ENCODE data around the gene PCDH10. TPM values are rescaled to one million over a fixed set of nuclear protein-coding genes. Genes with fewer than 3 reads are reported as not detected.

Gene PCDH10
- total RNA-seq, 2 donors from 2014 or later = not detected

DNA sequence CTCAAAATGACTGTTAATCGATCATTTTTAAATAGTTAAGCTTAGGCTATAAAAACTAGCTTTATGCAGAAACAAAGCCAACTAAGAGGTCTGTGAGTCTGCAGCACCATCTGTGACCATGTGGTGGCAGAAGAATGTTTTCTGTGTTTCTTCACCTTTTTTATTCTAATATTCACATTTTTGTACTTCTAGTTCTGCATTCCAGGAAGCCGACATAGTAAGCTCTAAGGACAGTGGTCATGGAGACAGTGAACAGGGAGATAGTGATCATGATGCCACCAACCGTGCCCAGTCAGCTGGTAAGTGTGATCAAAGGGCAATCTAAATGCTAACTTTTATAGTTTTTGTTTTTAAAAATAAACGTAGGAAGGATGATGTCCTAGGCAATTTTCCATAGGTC lies 5.6 kb downstream of the PCDH10 start:
- ATAC-seq (replicated peaks in 1 of 2) (no peak), DNase-seq (no peak)
- no peaks in the 10 kb centered on the region for H3K9me3 Mint-ChIP-seq
- H3K4me3 Mint-ChIP-seq = no peak overlapping the region
- H3K36me3 Mint-ChIP-seq (ENCODE audit: insufficient read depth in 2 of 2) = peaks cover 2 to 5% of the 10 kb centered on the region in 2 donors
- no peak overlapping the region for H3K27ac Mint-ChIP-seq
- peaks cover 37% of the 10 kb centered on the region for H3K27me3 Mint-ChIP-seq (ENCODE audit: low read depth)
- H3K4me1 Mint-ChIP-seq (ENCODE audit: low read depth) = peaks cover 9% of the 10 kb centered on the region

DNA sequence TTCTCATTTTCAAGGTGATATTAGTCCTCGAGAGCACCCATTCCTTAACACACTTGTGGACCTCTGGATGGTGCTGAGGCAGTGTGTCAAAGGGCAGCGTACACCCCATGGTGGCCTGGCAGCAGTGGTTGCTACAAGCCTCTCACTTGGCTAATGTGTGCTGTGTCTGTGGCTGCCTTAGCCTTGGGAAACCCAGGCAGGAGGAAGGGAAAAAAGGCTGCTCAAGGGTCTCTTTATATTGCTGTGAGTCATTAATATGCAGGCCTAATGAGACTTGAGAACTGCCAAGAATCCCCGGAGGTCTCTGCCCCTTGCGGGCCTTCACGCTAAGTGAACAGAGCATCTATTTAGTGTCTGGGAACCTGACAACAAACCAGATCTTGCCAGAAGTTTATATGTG lies 7.0 kb downstream of the PCDH10 start:
- Mint-ChIP-seq H3K4me3 (no peak overlapping the region), H3K27ac (no peak overlapping the region), H3K4me1 (ENCODE audit: low read depth) (peaks cover 9% of the 10 kb centered on the region), H3K36me3 (ENCODE audit: insufficient read depth in 2 of 2) (peaks cover 2 to 5% of the 10 kb centered on the region in 2 donors), H3K9me3 (no peaks in the 10 kb centered on the region), H3K27me3 (ENCODE audit: low read depth) (peaks cover 24% of the 10 kb centered on the region)
- DNase-seq (no peak), ATAC-seq (replicated peaks in 1 of 2) (no peak)

- H3K27ac Mint-ChIP-seq = no peak overlapping the region
- H3K36me3 Mint-ChIP-seq (ENCODE audit: insufficient read depth in 2 of 2) = peaks cover 2 to 5% of the 10 kb centered on the region in 2 donors
- ATAC-seq (replicated peaks in 1 of 2) (no peak), DNase-seq (no peak)
- H3K4me3 Mint-ChIP-seq = no peak overlapping the region
- peaks cover 20% of the 10 kb centered on the region for H3K27me3 Mint-ChIP-seq (ENCODE audit: low read depth)
- no peaks in the 10 kb centered on the region for H3K9me3 Mint-ChIP-seq
- H3K4me1 Mint-ChIP-seq (ENCODE audit: low read depth) = peaks cover 9% of the 10 kb centered on the region
Observed at GRCh38 chr4:133156556-133156955, 7.5 kb downstream of the PCDH10 start.

DNA sequence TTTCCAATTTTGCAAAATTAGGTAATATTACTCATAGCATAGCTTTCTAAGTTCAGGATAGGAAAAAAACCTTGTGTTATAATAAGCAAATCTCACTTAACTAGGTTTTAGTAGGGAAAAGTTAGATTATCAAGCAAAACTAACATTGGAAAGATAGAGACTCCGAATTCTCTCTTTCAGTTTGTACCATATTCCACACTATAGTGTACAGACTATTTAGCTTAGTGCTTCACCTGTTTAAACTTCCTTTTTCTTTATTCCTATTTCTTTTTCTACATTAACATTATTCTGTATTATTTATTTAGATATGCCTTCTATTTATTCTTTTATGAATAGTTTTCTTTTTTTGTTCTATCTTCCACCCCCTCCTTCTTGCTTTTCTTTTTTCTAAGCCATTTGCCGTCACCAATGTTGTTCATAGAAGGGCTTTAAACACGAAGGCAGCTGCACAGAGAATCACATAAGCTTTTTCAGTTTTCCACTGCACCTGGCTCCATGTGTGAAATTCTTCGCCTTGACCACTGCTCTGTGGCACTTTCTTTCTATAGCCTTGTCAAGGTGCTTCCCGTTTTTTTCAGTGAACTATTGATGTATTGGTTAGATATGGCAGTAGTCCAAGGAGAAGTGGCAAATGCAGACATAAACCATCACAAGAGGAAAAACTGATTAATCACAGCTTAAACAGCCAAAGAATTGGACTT lies 8.5 kb downstream of the PCDH10 start:
- H3K4me1 Mint-ChIP-seq (ENCODE audit: low read depth) = peaks cover 5% of the 10 kb centered on the region
- H3K27ac Mint-ChIP-seq = no peak overlapping the region
- no peaks in the 10 kb centered on the region for H3K9me3 Mint-ChIP-seq
- DNase-seq = no peak
- no peak overlapping the region for H3K4me3 Mint-ChIP-seq
- H3K36me3 Mint-ChIP-seq (ENCODE audit: insufficient read depth in 2 of 2) = peaks cover 2 to 5% of the 10 kb centered on the region in 2 donors
- no peak for ATAC-seq (replicated peaks in 1 of 2)
- H3K27me3 Mint-ChIP-seq (ENCODE audit: low read depth) = peaks cover 15% of the 10 kb centered on the region

- Mint-ChIP-seq H3K27me3 (ENCODE audit: low read depth) (no peaks in the 10 kb centered on the region), H3K9me3 (no peaks in the 10 kb centered on the region), H3K4me1 (ENCODE audit: low read depth) (no peaks in the 10 kb centered on the region), H3K27ac (no peak overlapping the region), H3K36me3 (ENCODE audit: insufficient read depth in 2 of 2) (no peaks in the 10 kb centered on the region), H3K4me3 (no peak overlapping the region)
- ATAC-seq (replicated peaks in 1 of 2) (no peak), DNase-seq (no peak)
Observed at GRCh38 chr4:133160853-133161252, 11.8 kb downstream of the PCDH10 start.

GRCh38 chr4:133161570-133162295 lies 12.6 kb downstream of the PCDH10 start:
- no peaks in the 10 kb centered on the region for H3K27me3 Mint-ChIP-seq (ENCODE audit: low read depth)
- DNase-seq = no peak
- H3K9me3 Mint-ChIP-seq = no peaks in the 10 kb centered on the region
- ATAC-seq (replicated peaks in 1 of 2) = no peak
- H3K27ac Mint-ChIP-seq = no peak overlapping the region
- no peak overlapping the region for H3K4me3 Mint-ChIP-seq
- no peaks in the 10 kb centered on the region for H3K4me1 Mint-ChIP-seq (ENCODE audit: low read depth)
- no peaks in the 10 kb centered on the region for H3K36me3 Mint-ChIP-seq (ENCODE audit: insufficient read depth in 2 of 2)

- Mint-ChIP-seq H3K36me3 (ENCODE audit: insufficient read depth in 2 of 2) (no peaks in the 10 kb centered on the region), H3K4me3 (no peak overlapping the region), H3K9me3 (no peaks in the 10 kb centered on the region), H3K4me1 (ENCODE audit: low read depth) (no peaks in the 10 kb centered on the region), H3K27me3 (ENCODE audit: low read depth) (no peaks in the 10 kb centered on the region), H3K27ac (no peak overlapping the region)
- ATAC-seq (replicated peaks in 1 of 2) (no peak), DNase-seq (no peak)
Observed at GRCh38 chr4:133162941-133163340, 13.8 kb downstream of the PCDH10 start.

DNA sequence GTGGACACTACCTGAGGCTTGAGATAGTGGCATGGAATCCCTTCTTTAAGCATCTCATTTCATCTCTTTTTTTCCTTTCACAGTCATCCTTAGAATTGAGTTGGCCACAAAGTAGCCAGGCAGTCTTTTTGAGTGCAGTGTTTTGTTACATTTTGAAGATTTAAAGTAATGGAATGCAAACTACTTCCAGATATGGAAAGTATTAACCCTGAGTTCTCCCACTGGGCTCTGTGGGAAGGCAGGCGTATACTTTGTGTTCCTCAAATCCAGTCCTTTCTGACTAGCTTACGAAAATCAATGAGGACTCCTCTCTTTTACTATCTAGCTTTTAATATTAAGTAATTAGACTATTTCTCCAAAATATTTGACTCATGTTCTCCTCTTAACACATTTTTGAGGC lies 29.9 kb downstream of the PCDH10 start:
- H3K4me1 Mint-ChIP-seq (ENCODE audit: low read depth) = no peaks in the 10 kb centered on the region
- no peak overlapping the region for H3K27ac Mint-ChIP-seq
- H3K27me3 Mint-ChIP-seq (ENCODE audit: low read depth) = no peaks in the 10 kb centered on the region
- ATAC-seq (replicated peaks in 1 of 2) (no peak), DNase-seq (no peak)
- H3K4me3 Mint-ChIP-seq = no peak overlapping the region
- H3K36me3 Mint-ChIP-seq (ENCODE audit: insufficient read depth in 2 of 2) = no peaks in the 10 kb centered on the region
- peaks cover 0 to 4% of the 10 kb centered on the region in 2 donors for H3K9me3 Mint-ChIP-seq

GRCh38 chr4:133186210-133186609 lies 37.1 kb downstream of the PCDH10 start:
- Mint-ChIP-seq H3K36me3 (ENCODE audit: insufficient read depth in 2 of 2) (no peaks in the 10 kb centered on the region), H3K27me3 (ENCODE audit: low read depth) (no peaks in the 10 kb centered on the region), H3K9me3 (no peaks in the 10 kb centered on the region), H3K27ac (no peak overlapping the region), H3K4me3 (no peak overlapping the region), H3K4me1 (ENCODE audit: low read depth) (no peaks in the 10 kb centered on the region)
- DNase-seq (no peak), ATAC-seq (replicated peaks in 1 of 2) (no peak)

DNA sequence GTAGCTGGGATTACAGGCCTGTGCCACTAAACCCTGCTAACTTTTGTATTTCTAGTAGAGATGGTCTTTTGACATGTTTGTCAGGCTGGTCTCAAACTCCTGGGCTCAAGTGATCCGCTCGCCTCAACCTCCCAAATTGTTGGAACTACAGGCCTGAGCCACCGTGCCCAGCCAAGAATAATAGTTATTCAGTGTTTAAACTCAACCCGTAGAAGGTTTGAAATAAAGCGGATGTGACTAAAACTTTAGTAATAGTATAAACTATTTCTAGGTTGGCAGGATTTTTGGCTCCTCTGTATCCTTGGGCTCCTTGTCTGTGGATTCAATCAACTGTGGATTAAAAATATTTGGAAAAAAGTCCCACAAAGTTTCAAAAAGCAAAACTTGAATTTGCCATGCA lies 37.8 kb downstream of the PCDH10 start:
- H3K36me3 Mint-ChIP-seq (ENCODE audit: insufficient read depth in 2 of 2) = no peaks in the 10 kb centered on the region
- no peaks in the 10 kb centered on the region for H3K4me1 Mint-ChIP-seq (ENCODE audit: low read depth)
- no peak for DNase-seq
- H3K4me3 Mint-ChIP-seq = no peak overlapping the region
- H3K9me3 Mint-ChIP-seq = no peaks in the 10 kb centered on the region
- H3K27me3 Mint-ChIP-seq (ENCODE audit: low read depth) = no peaks in the 10 kb centered on the region
- no peak for ATAC-seq (replicated peaks in 1 of 2)
- H3K27ac Mint-ChIP-seq = no peak overlapping the region

DNA sequence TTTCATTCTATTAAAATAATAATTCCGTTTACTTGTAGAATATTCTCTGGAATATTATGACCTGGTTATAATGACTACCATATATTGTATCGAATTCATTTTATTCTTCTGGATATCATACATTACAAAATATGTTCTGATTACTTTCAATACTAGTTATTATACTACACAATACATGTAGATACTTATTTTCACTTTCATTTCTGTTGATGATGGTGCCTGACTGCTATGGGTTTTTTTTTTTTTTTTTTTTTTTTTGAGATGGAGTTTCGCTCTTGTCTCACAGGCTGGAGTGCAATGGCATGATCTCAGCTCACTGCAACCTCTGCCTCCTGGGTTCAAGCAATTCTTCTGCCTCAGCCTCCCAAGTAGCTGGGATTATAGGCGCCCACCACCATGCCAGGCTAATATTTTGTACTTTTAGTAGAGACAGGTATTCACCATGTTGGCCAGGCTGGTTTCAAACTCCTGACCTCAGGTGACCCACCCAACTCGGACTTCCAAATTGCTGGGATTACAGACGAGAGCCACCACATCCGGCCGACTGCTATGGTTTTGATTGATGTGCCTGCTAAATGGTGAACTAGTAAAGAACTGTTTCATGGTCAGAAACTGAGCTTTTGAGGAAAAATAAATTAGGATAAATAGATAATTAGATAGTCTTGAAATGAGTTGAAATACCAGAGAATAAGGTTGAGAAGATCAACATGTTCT lies 39.5 kb downstream of the PCDH10 start:
- Mint-ChIP-seq H3K36me3 (ENCODE audit: insufficient read depth in 2 of 2) (no peaks in the 10 kb centered on the region), H3K4me1 (ENCODE audit: low read depth) (no peaks in the 10 kb centered on the region), H3K27me3 (ENCODE audit: low read depth) (no peaks in the 10 kb centered on the region), H3K9me3 (no peaks in the 10 kb centered on the region), H3K27ac (no peak overlapping the region), H3K4me3 (no peak overlapping the region)
- DNase-seq (no peak), ATAC-seq (replicated peaks in 1 of 2) (no peak)

- Mint-ChIP-seq H3K27me3 (ENCODE audit: low read depth) (no peaks in the 10 kb centered on the region), H3K4me1 (ENCODE audit: low read depth) (no peaks in the 10 kb centered on the region), H3K4me3 (no peak overlapping the region), H3K27ac (no peak overlapping the region), H3K36me3 (ENCODE audit: insufficient read depth in 2 of 2) (no peaks in the 10 kb centered on the region), H3K9me3 (no peaks in the 10 kb centered on the region)
- no peak for DNase-seq
- no peak for ATAC-seq (replicated peaks in 1 of 2)
Observed at GRCh38 chr4:133189147-133189517, 40.0 kb downstream of the PCDH10 start.

GRCh38 chr4:133190098-133190497 lies 41.0 kb downstream of the PCDH10 start:
- no peak overlapping the region for H3K4me3 Mint-ChIP-seq
- DNase-seq (no peak), ATAC-seq (replicated peaks in 1 of 2) (no peak)
- no peaks in the 10 kb centered on the region for H3K36me3 Mint-ChIP-seq (ENCODE audit: insufficient read depth in 2 of 2)
- no peaks in the 10 kb centered on the region for H3K4me1 Mint-ChIP-seq (ENCODE audit: low read depth)
- H3K27me3 Mint-ChIP-seq (ENCODE audit: low read depth) = no peaks in the 10 kb centered on the region
- H3K9me3 Mint-ChIP-seq = no peaks in the 10 kb centered on the region
- H3K27ac Mint-ChIP-seq = no peak overlapping the region
